Activated CD4-positive, CD25-positive, alpha-beta regulatory T cell treated with anti-CD3 and anti-CD28 coated beads, Interleukin-2, amount 50 U/mL, for 24 hours (primary cell): ENCODE results near the gene NAV3.

ENCODE experiments used
- ATAC-seq, 2 donors: fragments of 150-1000 bp; cut with Tn5 transposase; one replicate each; pipeline ENCODE4 v1.10.0; 2021; ENCODE audit warnings: mild to moderate bottlenecking in 1 of 2, moderate library complexity in 1 of 2

The NAV3 gene

GRCh38 chr12:77830583-77831351 is at the start of gene NAV3:
Gene NAV3, plus strand, starts transcription at chr12:77830894. Its CDS starts 568 bp downstream, at chr12:77831462.
- ATAC-seq = no peak

GRCh38 chr12:77782034-77782433 is 48.7 kb upstream of the NAV3 start:
- no peak for ATAC-seq

GRCh38 chr12:77782766-77783165 is 47.9 kb upstream of the NAV3 start:
- ATAC-seq = no peak

- no peak for ATAC-seq
Observed at GRCh38 chr12:77785211-77785610, 45.5 kb upstream of the NAV3 start.

GRCh38 chr12:77786675-77787074 is 44.0 kb upstream of the NAV3 start:
- no peak for ATAC-seq

- no peak for ATAC-seq
Observed at GRCh38 chr12:77788231-77789168, 42.2 kb upstream of the NAV3 start.

- ATAC-seq = no peak
Observed at GRCh38 chr12:77795699-77796098, 35.0 kb upstream of the NAV3 start.

GRCh38 chr12:77796775-77797174 is 33.9 kb upstream of the NAV3 start:
- ATAC-seq = no peak

GRCh38 chr12:77800501-77800900 is 30.2 kb upstream of the NAV3 start:
- ATAC-seq = no peak

- no peak for ATAC-seq
Observed at GRCh38 chr12:77808534-77808933, 22.2 kb upstream of the NAV3 start.

- ATAC-seq = no peak
Observed at GRCh38 chr12:77813558-77813957, 17.1 kb upstream of the NAV3 start.

- ATAC-seq = no peak
Observed at GRCh38 chr12:77814386-77814785, 16.3 kb upstream of the NAV3 start.

GRCh38 chr12:77816196-77816595 is 14.5 kb upstream of the NAV3 start:
- ATAC-seq = no peak

- no peak for ATAC-seq
Observed at GRCh38 chr12:77817276-77817675, 13.4 kb upstream of the NAV3 start.

GRCh38 chr12:77818351-77818750 is 12.3 kb upstream of the NAV3 start:
- no peak for ATAC-seq

- no peak for ATAC-seq
Observed at GRCh38 chr12:77821699-77822203, 8.9 kb upstream of the NAV3 start.

- no peak for ATAC-seq
Observed at GRCh38 chr12:77833329-77833728, 2.6 kb downstream of the NAV3 start.

GRCh38 chr12:77834618-77835017 is 3.9 kb downstream of the NAV3 start:
- ATAC-seq = no peak

GRCh38 chr12:77835969-77836368 is 5.3 kb downstream of the NAV3 start:
- no peak for ATAC-seq

GRCh38 chr12:77837876-77838291 is 7.2 kb downstream of the NAV3 start:
- no peak for ATAC-seq

GRCh38 chr12:77841521-77841920 is 10.8 kb downstream of the NAV3 start:
- ATAC-seq = no peak

- ATAC-seq = no peak
Observed at GRCh38 chr12:77842430-77842829, 11.7 kb downstream of the NAV3 start.

GRCh38 chr12:77845831-77846230 is 15.1 kb downstream of the NAV3 start:
- no peak for ATAC-seq
